Sigmoid colon (tissue), 4 donors: ENCODE results near the gene PRPF18.

Experiments used
- EP300 ChIP-seq, 4 donors: sonication (generic); formaldehyde crosslinking; IDR thresholded peaks; one replicate each; pipeline ENCODE4 v1.6.1; 2017; ENCODE audit warnings: antibody characterized with exemption in 4 of 4
- POLR2A ChIP-seq, 2 donors: fragments of 450-650 bp; IDR thresholded peaks; one replicate each; pipeline ENCODE4 v1.6.1; 2016; ENCODE audit warnings: antibody characterized with exemption in 2 of 2, mild to moderate bottlenecking in 2 of 2, moderate library complexity in 2 of 2
- POLR2AphosphoS5 ChIP-seq, 4 donors: sonication (generic); formaldehyde crosslinking; IDR thresholded peaks; one replicate each; pipeline ENCODE4 v1.6.1; 2017; ENCODE audit warnings: antibody characterized with exemption in 4 of 4
- TF ChIP-seq, protein P1 (sequence below), 4 experiments: fragments of 450-650 bp in 3 of 4; fragments of 200-600 bp in 1 of 4; IDR thresholded peaks; one replicate each; pipeline ENCODE4 v1.5.1; 2016 to 2019; ENCODE audit warnings: antibody characterized with exemption in 4 of 4, mild to moderate bottlenecking in 3 of 4, moderate library complexity in 2 of 4

GRCh38 chr10:13637894-13638293, 51.1 kb downstream of the PRPF18 start:
- TF ChIP-seq, protein P1, sequence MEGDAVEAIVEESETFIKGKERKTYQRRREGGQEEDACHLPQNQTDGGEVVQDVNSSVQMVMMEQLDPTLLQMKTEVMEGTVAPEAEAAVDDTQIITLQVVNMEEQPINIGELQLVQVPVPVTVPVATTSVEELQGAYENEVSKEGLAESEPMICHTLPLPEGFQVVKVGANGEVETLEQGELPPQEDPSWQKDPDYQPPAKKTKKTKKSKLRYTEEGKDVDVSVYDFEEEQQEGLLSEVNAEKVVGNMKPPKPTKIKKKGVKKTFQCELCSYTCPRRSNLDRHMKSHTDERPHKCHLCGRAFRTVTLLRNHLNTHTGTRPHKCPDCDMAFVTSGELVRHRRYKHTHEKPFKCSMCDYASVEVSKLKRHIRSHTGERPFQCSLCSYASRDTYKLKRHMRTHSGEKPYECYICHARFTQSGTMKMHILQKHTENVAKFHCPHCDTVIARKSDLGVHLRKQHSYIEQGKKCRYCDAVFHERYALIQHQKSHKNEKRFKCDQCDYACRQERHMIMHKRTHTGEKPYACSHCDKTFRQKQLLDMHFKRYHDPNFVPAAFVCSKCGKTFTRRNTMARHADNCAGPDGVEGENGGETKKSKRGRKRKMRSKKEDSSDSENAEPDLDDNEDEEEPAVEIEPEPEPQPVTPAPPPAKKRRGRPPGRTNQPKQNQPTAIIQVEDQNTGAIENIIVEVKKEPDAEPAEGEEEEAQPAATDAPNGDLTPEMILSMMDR (IDR thresholded peaks at IDR 0.05) = no peak
- TF ChIP-seq EP300 (IDR thresholded peaks at IDR 0.05) = no peak
- no peak for TF ChIP-seq POLR2A (IDR thresholded peaks at IDR 0.05)
- TF ChIP-seq POLR2AphosphoS5 (IDR thresholded peaks at IDR 0.05) = no peak
